Upper lobe of left lung (tissue), 4 donors: ENCODE measurements around the gene GULP1.

Experiments
- EP300 ChIP-seq, 4 donors: sonication (generic); formaldehyde crosslinking; IDR thresholded peaks; one replicate each; pipeline ENCODE4 v1.5.1; 2017; ENCODE audit warnings: antibody characterized with exemption in 4 of 4, control low read depth in 2 of 4
- TF ChIP-seq, protein P1 (sequence below), 6 experiments: fragments of 450-650 bp in 4 of 6; fragments of 200-600 bp in 2 of 6; sonication (generic) in 2 of 6; IDR thresholded peaks; one replicate each; pipeline ENCODE4 v1.5.1; 2016 to 2019; ENCODE audit warnings: antibody characterized with exemption in 6 of 6

DNA sequence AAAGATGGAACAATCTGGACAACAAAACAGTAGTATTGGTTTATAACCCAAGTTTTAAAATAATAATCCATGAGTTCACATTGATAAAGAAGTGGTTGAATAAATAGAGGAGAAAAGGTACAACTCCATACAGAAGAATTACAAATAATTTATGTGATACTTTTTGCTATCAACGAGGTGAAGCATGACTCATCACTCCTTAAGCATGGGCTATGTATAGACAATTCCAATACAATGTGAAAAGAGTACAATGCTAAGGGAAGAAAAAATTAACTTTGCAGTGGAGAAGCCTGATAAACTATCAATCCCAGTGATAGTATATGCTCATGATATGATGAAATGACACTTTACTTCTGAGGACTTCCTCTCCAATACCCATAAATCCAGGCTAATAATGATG, 312.9 kb downstream of the GULP1 start:
- TF ChIP-seq EP300 (IDR thresholded peaks at IDR 0.05): no peak
- TF ChIP-seq, protein P1, sequence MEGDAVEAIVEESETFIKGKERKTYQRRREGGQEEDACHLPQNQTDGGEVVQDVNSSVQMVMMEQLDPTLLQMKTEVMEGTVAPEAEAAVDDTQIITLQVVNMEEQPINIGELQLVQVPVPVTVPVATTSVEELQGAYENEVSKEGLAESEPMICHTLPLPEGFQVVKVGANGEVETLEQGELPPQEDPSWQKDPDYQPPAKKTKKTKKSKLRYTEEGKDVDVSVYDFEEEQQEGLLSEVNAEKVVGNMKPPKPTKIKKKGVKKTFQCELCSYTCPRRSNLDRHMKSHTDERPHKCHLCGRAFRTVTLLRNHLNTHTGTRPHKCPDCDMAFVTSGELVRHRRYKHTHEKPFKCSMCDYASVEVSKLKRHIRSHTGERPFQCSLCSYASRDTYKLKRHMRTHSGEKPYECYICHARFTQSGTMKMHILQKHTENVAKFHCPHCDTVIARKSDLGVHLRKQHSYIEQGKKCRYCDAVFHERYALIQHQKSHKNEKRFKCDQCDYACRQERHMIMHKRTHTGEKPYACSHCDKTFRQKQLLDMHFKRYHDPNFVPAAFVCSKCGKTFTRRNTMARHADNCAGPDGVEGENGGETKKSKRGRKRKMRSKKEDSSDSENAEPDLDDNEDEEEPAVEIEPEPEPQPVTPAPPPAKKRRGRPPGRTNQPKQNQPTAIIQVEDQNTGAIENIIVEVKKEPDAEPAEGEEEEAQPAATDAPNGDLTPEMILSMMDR (IDR thresholded peaks at IDR 0.05): no peak
